Body of pancreas (tissue), 4 donors: ENCODE results near the gene ZC3H7A.

Source experiments
- POLR2A ChIP-seq, 3 donors: fragments of 450-650 bp; IDR thresholded peaks; one replicate each; pipeline ENCODE4 v1.6.1; 2016; ENCODE audit warnings: antibody characterized with exemption in 3 of 3, mild to moderate bottlenecking in 2 of 3
- TF ChIP-seq, protein P1 (sequence below), 7 experiments: fragments of 450-650 bp in 4 of 7; fragments of 200-600 bp in 3 of 7; sonication (generic) in 3 of 7; IDR thresholded peaks; one replicate each; pipeline ENCODE4 v1.5.1; 2016 to 2019; ENCODE audit warnings: antibody characterized with exemption in 7 of 7

DNA sequence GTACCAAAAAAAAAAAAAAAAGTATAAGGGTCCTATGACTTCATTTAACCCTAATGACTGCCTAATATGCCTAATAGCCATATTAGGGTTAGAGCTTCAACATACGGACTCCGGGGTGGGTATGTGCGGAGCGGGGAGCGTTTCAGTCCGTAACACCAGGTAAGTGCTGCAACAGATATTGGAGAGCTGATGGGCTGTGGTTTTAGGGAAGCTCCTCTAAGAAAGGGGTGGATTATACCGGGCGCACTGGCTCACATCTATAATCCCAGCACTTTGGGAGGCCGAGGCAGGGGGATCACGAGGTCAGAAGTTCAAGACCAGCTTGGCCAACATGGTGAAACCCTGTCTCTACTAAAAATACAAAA, 1.9 kb upstream of the ZC3H7A start:
- TF ChIP-seq, protein P1, sequence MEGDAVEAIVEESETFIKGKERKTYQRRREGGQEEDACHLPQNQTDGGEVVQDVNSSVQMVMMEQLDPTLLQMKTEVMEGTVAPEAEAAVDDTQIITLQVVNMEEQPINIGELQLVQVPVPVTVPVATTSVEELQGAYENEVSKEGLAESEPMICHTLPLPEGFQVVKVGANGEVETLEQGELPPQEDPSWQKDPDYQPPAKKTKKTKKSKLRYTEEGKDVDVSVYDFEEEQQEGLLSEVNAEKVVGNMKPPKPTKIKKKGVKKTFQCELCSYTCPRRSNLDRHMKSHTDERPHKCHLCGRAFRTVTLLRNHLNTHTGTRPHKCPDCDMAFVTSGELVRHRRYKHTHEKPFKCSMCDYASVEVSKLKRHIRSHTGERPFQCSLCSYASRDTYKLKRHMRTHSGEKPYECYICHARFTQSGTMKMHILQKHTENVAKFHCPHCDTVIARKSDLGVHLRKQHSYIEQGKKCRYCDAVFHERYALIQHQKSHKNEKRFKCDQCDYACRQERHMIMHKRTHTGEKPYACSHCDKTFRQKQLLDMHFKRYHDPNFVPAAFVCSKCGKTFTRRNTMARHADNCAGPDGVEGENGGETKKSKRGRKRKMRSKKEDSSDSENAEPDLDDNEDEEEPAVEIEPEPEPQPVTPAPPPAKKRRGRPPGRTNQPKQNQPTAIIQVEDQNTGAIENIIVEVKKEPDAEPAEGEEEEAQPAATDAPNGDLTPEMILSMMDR (IDR thresholded peaks at IDR 0.05) = no peak
- no peak for TF ChIP-seq POLR2A (IDR thresholded peaks at IDR 0.05)
